ENCODE data around the gene NFATC1. TPM values are rescaled to one million over a fixed set of nuclear protein-coding genes. Genes with fewer than 3 reads are reported as not detected.

The NFATC1 gene
- total RNA-seq, 1 donor from 2014 or later = 16.6 TPM

GRCh38 chr18:79513381-79514081 is 117.8 kb downstream of the NFATC1 start:
- no peaks in the 10 kb centered on the region for H3K36me3 ChIP-seq
- no peak overlapping the region for H3K27ac ChIP-seq
- no peaks in the 10 kb centered on the region for H3K9me3 ChIP-seq
- H3K4me3 ChIP-seq = no peak overlapping the region
- H3K27me3 ChIP-seq = no peaks in the 10 kb centered on the region
- DNase-seq (peak; percentile 58), ATAC-seq (no peak)
- no peak for TF ChIP-seq CTCF (IDR thresholded peaks at IDR 0.05)
- intact Hi-C loops (cut with DNase I) = no loop called here
- H3K4me1 ChIP-seq = peaks cover 16% of the 10 kb centered on the region

- no peak for TF ChIP-seq CTCF (IDR thresholded peaks at IDR 0.05)
- DNase-seq (no peak), ATAC-seq (no peak)
- intact Hi-C loops (cut with DNase I) = no loop called here
- Histone ChIP-seq H3K27ac (no peak overlapping the region), H3K4me3 (no peak overlapping the region), H3K9me3 (no peaks in the 10 kb centered on the region), H3K4me1 (peaks cover 9% of the 10 kb centered on the region), H3K27me3 (no peaks in the 10 kb centered on the region), H3K36me3 (no peaks in the 10 kb centered on the region)
Measured at GRCh38 chr18:79515331-79515730, 119.6 kb downstream of the NFATC1 start.

DNA sequence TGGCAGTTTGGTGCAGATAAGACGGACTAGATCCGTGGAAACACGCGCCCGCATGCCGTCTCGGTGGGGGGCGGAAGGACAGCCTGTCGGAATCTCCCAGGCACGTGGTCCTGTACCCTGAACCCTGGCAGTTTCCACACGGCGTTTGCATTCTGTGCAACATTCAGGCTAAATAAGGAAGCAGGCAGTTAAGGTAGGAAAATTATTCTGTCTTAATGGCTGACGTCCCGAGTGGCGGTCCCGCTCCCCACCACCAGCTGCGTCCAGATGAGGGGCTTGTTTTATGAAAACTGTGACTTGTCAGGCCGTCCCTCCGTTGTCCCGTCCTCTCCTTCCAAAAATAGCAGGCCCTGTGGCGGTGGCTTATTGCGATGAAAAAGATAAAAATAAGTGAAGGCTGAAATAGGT is 120.2 kb downstream of the NFATC1 start:
- TF ChIP-seq CTCF (IDR thresholded peaks at IDR 0.05) = no peak
- no peaks in the 10 kb centered on the region for H3K27me3 ChIP-seq
- peak; percentile 55 for DNase-seq
- H3K27ac ChIP-seq = no peak overlapping the region
- peaks cover 9% of the 10 kb centered on the region for H3K4me1 ChIP-seq
- ATAC-seq = no peak
- no peak overlapping the region for H3K4me3 ChIP-seq
- intact Hi-C loops (cut with DNase I) = no loop called here
- no peaks in the 10 kb centered on the region for H3K36me3 ChIP-seq
- H3K9me3 ChIP-seq = no peaks in the 10 kb centered on the region

DNA sequence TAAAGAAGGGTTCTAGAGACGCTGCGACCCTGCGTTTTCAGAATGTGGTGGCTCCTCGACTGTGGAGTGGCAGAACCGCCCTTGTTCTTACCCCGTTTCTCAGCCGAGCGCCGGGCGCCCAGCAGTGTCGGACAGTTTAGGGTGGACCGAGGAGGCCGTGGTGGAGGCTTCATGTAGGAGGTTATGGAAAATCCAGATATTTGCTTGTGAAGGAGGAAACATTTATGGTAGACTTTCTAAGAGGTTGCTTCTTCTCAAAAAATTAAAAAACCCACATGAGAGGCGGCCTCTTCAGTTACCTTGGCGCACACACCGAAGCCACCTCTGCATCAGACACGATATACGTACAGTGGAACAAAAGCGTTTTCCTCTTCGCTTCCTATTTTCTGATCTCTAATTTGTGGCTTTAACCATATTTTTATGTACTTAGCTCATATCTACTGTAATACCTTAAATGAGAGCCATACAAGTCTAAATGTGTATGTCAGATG is 120.8 kb downstream of the NFATC1 start:
- no peak overlapping the region for H3K4me3 ChIP-seq
- H3K36me3 ChIP-seq = no peaks in the 10 kb centered on the region
- ATAC-seq = no peak
- intact Hi-C loops (cut with DNase I) = no loop called here
- peaks cover 9% of the 10 kb centered on the region for H3K4me1 ChIP-seq
- TF ChIP-seq CTCF (IDR thresholded peaks at IDR 0.05) = no peak
- no peak overlapping the region for H3K27ac ChIP-seq
- peak; percentile 43 for DNase-seq
- H3K9me3 ChIP-seq = no peaks in the 10 kb centered on the region
- no peaks in the 10 kb centered on the region for H3K27me3 ChIP-seq

DNA sequence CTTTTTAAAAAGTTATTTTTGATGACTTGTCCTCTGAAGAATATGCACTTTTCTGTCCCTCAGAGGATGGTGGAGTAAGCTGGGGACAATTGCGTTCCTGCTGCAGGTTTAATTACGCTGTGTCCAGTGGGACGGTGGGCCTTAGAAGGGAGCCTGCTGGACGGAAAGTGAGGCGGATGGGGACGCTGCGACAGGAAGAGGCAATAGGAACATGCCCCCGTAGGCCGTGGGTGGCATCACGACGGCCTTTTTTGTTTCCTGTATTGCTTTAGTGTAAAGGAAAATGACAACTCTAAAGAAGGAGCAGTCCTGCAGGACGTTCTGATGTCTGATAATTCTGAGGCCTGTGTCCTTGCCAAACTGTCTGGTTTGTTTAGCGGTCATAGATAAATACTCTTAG is 121.6 kb downstream of the NFATC1 start:
- Histone ChIP-seq H3K27ac (no peak overlapping the region), H3K36me3 (no peaks in the 10 kb centered on the region), H3K4me3 (no peak overlapping the region), H3K27me3 (no peaks in the 10 kb centered on the region), H3K4me1 (peaks cover 9% of the 10 kb centered on the region), H3K9me3 (no peaks in the 10 kb centered on the region)
- intact Hi-C loops (cut with DNase I) = no loop called here
- DNase-seq (peak; percentile 63), ATAC-seq (peak; percentile 30)
- no peak for TF ChIP-seq CTCF (IDR thresholded peaks at IDR 0.05)
